AG09319 (cell line): ENCODE data around the gene WDR4.
"Not testable (repeated sequence)": the region's sequence is repeated elsewhere in the genome, so short reads cannot be mapped to it uniquely, and the experiment has no call there.

Experiments used
- DNase-seq: peaks from one replicate; pipeline ENCODE4 v3.0.0-alpha.2; 2010; ENCODE audit warnings: low read depth; ENCODE audit errors: extremely low read depth
- TF ChIP-seq, protein P1 (sequence below): IDR thresholded peaks from 2 replicates; pipeline ENCODE4 v1.5.1; 2011; ENCODE audit warnings: low read depth, mild to moderate bottlenecking, inconsistent platforms, low read length, moderate library complexity

The WDR4 gene

DNA sequence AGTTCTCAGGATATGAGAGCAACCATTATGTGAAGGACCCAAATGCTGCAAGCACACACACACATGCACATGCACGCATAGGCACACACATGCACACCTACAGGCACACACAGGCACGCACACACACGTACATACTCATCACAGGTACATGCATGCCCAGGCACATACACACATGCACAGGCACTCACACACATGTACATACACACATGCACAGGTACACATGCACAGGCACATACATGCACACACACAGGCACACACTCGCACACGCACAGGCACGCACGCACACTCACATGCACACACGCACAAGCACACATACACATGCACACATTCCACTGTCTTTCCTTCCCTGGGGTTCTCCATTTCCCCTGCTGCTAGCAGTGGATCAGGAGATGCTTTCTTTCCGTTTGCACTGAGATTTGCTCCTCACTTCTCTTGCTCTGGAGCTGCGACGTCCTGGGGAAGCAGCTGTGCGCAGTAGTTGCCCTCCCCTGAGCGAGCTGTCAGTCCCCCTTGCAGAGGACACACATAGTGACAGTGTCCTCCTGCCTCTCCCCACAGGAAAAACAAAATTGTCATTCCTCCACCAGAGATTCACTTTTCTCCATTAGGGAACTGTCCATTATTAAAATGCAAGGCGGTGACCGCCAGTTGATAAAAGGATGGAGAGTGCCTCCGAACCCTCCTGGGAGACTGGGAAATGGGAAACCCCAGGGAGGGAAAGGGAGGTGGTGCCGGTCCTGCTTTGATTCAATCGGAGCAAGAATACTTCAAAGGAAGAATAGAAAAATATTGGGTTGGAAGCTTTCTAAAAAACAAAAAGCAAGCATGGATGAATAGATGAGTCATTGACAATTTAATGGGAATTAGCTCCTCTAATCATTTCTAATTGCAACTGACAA, 69.5 kb downstream of the WDR4 start:
- no peak for DNase-seq
- TF ChIP-seq, protein P1, sequence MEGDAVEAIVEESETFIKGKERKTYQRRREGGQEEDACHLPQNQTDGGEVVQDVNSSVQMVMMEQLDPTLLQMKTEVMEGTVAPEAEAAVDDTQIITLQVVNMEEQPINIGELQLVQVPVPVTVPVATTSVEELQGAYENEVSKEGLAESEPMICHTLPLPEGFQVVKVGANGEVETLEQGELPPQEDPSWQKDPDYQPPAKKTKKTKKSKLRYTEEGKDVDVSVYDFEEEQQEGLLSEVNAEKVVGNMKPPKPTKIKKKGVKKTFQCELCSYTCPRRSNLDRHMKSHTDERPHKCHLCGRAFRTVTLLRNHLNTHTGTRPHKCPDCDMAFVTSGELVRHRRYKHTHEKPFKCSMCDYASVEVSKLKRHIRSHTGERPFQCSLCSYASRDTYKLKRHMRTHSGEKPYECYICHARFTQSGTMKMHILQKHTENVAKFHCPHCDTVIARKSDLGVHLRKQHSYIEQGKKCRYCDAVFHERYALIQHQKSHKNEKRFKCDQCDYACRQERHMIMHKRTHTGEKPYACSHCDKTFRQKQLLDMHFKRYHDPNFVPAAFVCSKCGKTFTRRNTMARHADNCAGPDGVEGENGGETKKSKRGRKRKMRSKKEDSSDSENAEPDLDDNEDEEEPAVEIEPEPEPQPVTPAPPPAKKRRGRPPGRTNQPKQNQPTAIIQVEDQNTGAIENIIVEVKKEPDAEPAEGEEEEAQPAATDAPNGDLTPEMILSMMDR, result no peak

GRCh38 chr21:42809171-42809570, 70.2 kb downstream of the WDR4 start:
- no peak for DNase-seq
- TF ChIP-seq, protein P1, result no peak

DNA sequence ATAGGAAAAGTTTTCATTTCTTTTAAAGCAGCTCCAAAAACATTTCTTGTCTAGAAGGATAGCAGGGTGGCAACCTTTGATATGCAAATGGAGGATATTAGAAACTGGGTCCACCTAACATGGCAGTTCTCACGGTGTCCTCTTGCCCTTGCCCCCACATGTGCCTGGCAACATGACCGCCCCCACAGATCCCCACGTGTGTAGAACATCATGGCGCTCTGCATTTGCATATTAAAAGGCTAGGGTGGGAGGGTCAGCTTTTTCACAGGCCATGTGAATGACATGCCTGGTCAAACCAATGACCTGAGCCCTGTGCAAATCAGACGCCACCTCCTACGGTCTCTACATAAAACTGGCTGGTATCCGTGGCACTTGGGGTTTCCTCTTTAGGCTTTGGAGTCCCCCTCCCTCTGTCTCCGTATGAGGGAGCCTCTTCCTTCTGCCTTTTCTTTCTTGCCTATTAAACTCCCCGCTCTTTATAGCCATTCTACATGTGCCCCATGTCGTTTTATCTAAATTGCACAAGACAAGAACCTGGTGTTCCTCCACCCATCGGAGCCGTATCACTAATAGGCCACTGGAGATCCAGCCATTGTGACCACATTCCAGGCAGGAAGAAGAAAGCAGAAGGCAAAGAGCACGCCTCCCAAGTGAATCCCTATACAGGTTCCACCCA, 71.3 kb downstream of the WDR4 start:
- TF ChIP-seq, protein P1, result no peak

DNA sequence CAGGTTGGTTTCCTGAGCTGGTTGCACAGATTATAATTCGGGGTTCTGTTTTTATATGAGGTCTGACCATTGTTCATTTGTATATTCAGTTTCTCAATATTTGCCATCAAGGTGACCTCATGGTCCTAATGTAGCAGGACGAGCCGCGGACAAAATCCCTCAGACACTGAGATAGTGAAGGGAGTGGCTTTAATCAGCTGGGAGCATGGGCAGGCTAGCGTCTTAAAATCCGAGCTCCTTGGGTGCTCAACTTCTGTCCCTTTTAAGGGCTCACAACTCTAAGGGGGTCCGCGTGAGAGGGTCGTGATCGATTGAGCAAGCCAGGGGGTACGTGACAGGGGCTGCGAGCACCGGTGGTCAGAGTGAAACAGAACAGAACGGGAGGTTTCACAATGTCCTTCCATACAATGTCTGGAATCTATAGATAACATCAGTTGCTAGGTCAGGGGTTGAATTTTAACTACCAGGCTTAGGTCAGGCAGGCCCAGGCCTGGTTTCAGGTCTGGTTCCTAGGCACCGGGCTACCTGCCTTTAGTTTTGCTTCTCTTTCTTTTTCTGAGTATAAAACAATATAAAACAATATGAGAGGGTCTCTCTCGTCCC, 71.9 kb downstream of the WDR4 start:
- DNase-seq, result not testable (repeated sequence)

More for the DNA sequence above, 71.3 kb downstream of the WDR4 start:
- DNase-seq, result no peak

DNA sequence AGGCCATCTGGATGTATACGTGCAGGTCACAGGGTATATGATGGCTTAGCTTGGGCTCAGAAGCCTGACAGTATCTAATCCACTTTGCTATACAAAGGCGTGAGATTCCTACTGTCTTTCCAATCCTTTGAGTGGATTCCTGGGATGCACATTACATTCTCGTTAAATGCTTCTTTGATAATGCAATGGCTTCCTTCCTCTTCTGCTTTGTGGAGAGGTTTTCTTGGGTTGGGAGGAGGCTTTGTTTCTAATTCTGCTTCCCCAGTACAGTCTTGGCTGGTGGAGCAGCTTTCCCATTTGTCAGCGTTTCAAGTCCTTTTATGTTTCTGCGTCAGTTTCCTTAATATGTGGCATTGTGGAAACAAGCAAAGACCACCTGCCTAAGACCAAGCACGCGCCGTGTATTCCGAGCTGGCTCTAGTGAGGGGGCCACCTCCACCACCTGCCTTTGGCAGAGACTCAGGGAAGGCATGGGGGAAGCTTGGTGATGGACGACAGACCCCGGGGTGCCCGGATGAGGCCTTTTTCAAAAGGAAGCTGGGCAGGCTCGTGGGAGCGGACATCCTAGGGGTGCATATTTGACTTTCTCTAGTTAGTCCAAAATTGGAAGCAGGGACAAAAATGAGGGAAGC, 72.7 kb downstream of the WDR4 start:
- TF ChIP-seq, protein P1, result no peak

GRCh38 chr21:42801616-42802015, 77.7 kb downstream of the WDR4 start:
- not testable (repeated sequence) for DNase-seq

More for the DNA sequence above, 72.7 kb downstream of the WDR4 start:
- no peak for DNase-seq

GRCh38 chr21:42799948-42800347, 79.4 kb downstream of the WDR4 start:
- TF ChIP-seq, protein P1, result no peak
- DNase-seq, result no peak

- TF ChIP-seq, protein P1, result no peak
- no peak for DNase-seq
These were observed 79.8 kb downstream of the WDR4 start for GRCh38 chr21:42799516-42799915.
